Activated T-helper 1 cell treated with anti-CD3 and anti-CD28 coated beads, Interleukin-12 subunit alpha, Interleukin-12 subunit beta, Interleukin-2, Interleukin-4 antibody, amounts not matched to agents 30 ng/mL and 10 ng/mL and 1 ng/mL, durations not matched to agents 14 hours and 24 hours and 36 hours (primary cell): ENCODE data around the gene LAP3. TPM values are rescaled to one million over a fixed set of nuclear protein-coding genes. Genes with fewer than 3 reads are reported as not detected.
"Not testable (repeated sequence)": the region's sequence is repeated elsewhere in the genome, so short reads cannot be mapped to it uniquely, and the experiment has no call there.

ENCODE experiments used
- DNase-seq: peaks from one replicate; pipeline ENCODE4 v3.0.0; 2021; ENCODE audit warnings: low spot score
- H3K27ac Mint-ChIP-seq: one replicate; pipeline ENCODE4 v1.8.0; 2021; ENCODE audit warnings: mild to moderate bottlenecking, mixed read lengths
- H3K27me3 Mint-ChIP-seq: one replicate; pipeline ENCODE4 v1.8.0; 2022; ENCODE audit warnings: mild to moderate bottlenecking, moderate library complexity, mixed read lengths; ENCODE audit not compliant: insufficient read depth
- H3K36me3 Mint-ChIP-seq: one replicate; pipeline ENCODE4 v1.8.0; 2021; ENCODE audit warnings: low read depth, mixed read lengths
- H3K4me1 Mint-ChIP-seq: one replicate; pipeline ENCODE4 v1.8.0; 2021; ENCODE audit warnings: low read depth, mixed read lengths
- H3K4me3 Mint-ChIP-seq: one replicate; pipeline ENCODE4 v1.8.0; 2021; ENCODE audit warnings: mild to moderate bottlenecking, moderate library complexity, mixed read lengths
- H3K9me3 Mint-ChIP-seq: one replicate; pipeline ENCODE4 v1.8.0; 2021; ENCODE audit warnings: mixed read lengths
- intact Hi-C: fragments of 100-400 bp; cut with micrococcal nuclease; formaldehyde crosslinking; loops from one replicate; pipeline ENCODE4 v1.15.1; 2024
- total RNA-seq: library from RNA; stranded (reverse); gene quantifications from 2 replicates; pipeline ENCODE4 v1.2.3, GENCODE V29; 2022

Gene LAP3
- total RNA-seq, 1 donor from 2014 or later = 109 TPM

DNA sequence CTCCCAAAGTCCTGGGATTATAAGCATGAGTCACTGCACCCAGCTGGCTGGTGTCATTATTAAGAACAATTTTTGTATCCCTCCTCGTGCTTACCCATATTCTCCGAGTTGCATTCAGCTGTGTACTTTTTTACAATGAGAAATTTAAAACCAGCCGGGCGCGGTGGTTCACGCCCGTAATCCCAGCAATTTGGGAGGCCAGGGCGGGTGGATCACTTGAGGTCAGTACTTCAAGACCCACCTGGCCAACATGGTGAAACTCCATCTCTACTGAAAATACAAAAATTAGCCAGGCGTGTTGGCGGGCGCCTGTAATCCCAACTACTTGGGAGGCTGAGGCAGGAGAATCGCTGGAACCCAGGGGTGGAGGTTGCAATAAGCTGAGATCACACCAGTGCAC is 1.8 kb upstream of the LAP3 start:
- Mint-ChIP-seq H3K4me1 (peaks cover 22% of the 10 kb centered on the region), H3K36me3 (peaks cover 16% of the 10 kb centered on the region)
- H3K4me3 Mint-ChIP-seq, H3K27ac Mint-ChIP-seq, DNase-seq, H3K27me3 Mint-ChIP-seq, H3K9me3 Mint-ChIP-seq: not testable (repeated sequence)
- intact Hi-C loops = loop anchor here (5.0 kb wide), 1 partner anchor 1818 kb away; no protein-coding TSS in a partner anchor

DNA sequence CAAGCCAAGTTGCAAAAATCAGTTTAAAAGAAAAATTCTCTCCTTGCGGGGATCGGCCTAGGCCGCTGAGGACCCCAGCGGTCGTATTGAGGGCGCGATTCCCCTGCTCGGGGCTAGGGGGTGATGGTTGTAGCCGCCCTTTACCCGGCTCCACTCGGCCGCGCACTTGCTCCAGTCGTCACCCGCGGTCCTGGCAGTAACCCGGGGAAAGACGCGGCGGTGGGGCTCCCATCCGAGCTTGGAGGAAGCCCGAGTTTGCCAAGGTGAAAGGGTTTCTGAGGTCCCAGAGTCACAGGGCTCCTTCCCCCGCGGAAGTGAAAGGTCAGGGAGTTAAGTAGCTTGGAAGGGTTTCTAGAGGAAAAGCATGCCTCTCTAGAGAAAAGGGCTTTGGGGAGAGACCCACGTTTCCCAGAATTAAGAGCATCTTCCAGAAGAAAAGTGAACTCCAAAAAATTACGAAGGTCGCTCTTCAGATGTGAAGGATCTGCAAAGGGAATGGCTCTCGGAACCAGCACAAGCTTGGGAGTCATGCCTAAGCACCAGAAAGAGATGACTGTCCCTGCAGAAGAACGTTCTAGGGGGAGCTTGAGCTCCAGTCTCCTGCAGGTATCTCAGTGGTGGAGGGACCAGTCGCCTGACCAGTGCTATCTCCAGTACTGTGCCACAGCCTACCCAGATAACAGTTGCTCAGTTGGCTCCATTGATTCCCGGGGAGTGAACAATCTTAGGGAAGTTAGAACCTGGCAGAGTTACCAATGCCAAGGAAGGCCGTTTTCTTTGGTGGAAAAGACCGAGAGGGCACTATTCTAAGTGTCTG is 875 bp downstream of the LAP3 start:
- no peaks in the 10 kb centered on the region for H3K27me3 Mint-ChIP-seq
- H3K4me1 Mint-ChIP-seq = peaks cover 38% of the 10 kb centered on the region
- peak overlapping the region; percentile 93 for H3K4me3 Mint-ChIP-seq
- no peaks in the 10 kb centered on the region for H3K9me3 Mint-ChIP-seq
- H3K36me3 Mint-ChIP-seq = peaks cover 36% of the 10 kb centered on the region
- H3K27ac Mint-ChIP-seq = peak overlapping the region; percentile 94
- intact Hi-C loops = loop anchor here (1.0 to 5.0 kb wide), 8 partner anchors 29 to 1821 kb away; partner anchors contain the start of genes DCAF16, MED28, NCAPG and QDPR
- peak; percentile 3 for DNase-seq

DNA sequence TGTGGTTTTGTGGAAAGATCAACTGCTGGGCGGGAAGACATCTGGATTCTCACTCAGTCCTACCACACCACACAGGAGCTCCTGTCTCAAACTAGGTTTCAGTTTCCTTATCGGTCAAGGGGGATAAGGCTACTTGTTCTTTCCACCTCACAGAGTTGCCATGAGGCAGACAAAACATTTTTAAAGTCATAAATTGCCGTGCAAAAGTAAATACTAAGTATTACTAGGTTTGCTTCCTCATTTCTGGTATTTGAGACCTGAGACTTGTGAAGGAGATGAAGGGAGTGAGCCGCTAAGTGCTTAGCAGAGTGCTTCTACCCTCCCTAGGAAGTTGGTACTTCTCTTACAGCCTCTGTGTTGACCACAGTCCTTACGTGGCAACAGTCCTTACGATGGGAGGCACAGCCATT is 1.5 kb downstream of the LAP3 start:
- peaks cover 36% of the 10 kb centered on the region for H3K36me3 Mint-ChIP-seq
- peak overlapping the region; percentile 93 for H3K4me3 Mint-ChIP-seq
- intact Hi-C loops = loop anchor here (5.0 kb wide), 1 partner anchor 1821 kb away; no protein-coding TSS in a partner anchor
- no peaks in the 10 kb centered on the region for H3K27me3 Mint-ChIP-seq
- DNase-seq = peak; percentile 19
- peaks cover 38% of the 10 kb centered on the region for H3K4me1 Mint-ChIP-seq
- no peaks in the 10 kb centered on the region for H3K9me3 Mint-ChIP-seq
- H3K27ac Mint-ChIP-seq = peak overlapping the region; percentile 94

GRCh38 chr4:17580969-17581368 is 4.0 kb downstream of the LAP3 start:
- peaks cover 44% of the 10 kb centered on the region for H3K4me1 Mint-ChIP-seq
- DNase-seq = no peak
- no peaks in the 10 kb centered on the region for H3K27me3 Mint-ChIP-seq
- intact Hi-C loops = no loop called here
- H3K9me3 Mint-ChIP-seq = no peaks in the 10 kb centered on the region
- H3K4me3 Mint-ChIP-seq = peak overlapping the region; percentile 28
- no peak overlapping the region for H3K27ac Mint-ChIP-seq
- peaks cover 52% of the 10 kb centered on the region for H3K36me3 Mint-ChIP-seq

DNA sequence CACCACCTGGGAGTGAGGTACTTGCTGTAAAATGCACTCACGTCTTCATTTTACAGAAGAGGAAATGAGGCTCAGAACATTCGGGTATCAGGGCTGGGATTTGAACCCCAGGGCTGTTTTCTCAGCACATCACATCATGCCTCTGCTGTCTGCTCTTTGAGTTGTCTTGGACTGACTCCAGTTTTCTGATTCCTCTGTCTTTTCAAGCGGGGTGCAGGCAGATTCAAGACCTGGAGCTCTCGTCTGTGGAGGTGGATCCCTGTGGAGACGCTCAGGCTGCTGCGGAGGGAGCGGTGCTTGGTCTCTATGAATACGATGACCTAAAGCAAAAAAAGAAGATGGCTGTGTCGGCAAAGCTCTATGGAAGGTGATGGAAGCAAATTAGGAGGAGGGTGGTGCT is 6.3 kb downstream of the LAP3 start:
- Mint-ChIP-seq H3K27ac (no peak overlapping the region), H3K9me3 (no peaks in the 10 kb centered on the region), H3K27me3 (no peaks in the 10 kb centered on the region), H3K36me3 (peaks cover 67% of the 10 kb centered on the region), H3K4me3 (no peak overlapping the region), H3K4me1 (peaks cover 47% of the 10 kb centered on the region)
- DNase-seq = no peak
- intact Hi-C loops = no loop called here

DNA sequence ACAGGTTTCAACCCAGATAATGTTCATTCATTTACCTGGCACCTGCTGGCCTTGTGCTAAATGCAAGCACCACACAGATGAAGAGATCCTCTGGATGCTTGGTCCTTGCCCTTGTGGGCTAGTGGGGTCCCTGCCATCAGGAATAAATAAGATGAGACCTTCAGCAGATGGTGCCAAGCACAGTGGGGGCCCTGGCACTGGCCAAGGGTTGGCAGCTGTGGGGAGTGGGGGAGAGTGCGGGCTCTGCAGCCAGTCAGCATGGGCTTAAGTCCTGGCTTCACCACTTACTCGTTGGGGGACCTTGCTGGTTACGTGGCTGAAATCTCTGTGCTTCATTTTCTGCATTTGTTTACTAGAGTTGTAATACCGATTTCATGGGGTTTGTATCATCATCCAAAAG is 6.9 kb downstream of the LAP3 start:
- H3K9me3 Mint-ChIP-seq = no peaks in the 10 kb centered on the region
- H3K36me3 Mint-ChIP-seq = peaks cover 67% of the 10 kb centered on the region
- H3K4me1 Mint-ChIP-seq = peaks cover 41% of the 10 kb centered on the region
- H3K27me3 Mint-ChIP-seq = no peaks in the 10 kb centered on the region
- intact Hi-C loops = no loop called here
- no peak overlapping the region for H3K4me3 Mint-ChIP-seq
- DNase-seq = no peak
- no peak overlapping the region for H3K27ac Mint-ChIP-seq

DNA sequence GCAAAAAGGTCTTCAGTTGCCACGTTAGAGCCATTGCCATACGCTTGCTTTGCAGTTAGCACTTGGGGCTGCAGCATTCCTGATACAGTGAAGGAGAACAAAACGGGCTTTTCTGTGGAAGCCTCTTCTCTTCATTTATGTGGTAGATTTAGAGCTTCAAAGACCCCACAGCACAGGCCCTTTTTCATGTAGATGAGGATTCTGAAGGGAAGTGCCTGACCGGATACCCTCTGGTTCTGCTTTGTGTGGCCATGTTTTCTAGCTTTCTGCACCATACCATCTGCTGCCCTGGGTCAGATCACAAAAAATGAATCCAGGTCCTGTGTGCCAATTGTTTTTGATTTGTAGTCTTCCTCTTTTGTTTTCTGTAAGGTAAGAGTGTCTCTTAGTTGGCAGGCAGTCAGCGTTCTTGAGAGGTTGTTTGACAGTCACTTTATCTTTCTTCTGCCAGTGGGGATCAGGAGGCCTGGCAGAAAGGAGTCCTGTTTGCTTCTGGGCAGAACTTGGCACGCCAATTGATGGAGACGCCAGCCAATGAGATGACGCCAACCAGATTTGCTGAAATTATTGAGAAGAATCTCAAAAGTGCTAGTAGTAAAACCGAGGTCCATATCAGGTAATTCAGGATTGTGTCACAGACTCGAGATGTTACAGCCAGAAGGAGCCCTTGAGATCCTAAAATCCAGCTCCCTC is 7.7 kb downstream of the LAP3 start:
- Mint-ChIP-seq H3K36me3 (peaks cover 61% of the 10 kb centered on the region), H3K27me3 (no peaks in the 10 kb centered on the region), H3K4me1 (peaks cover 33% of the 10 kb centered on the region), H3K4me3 (no peak overlapping the region), H3K27ac (no peak overlapping the region), H3K9me3 (no peaks in the 10 kb centered on the region)
- no peak for DNase-seq
- intact Hi-C loops = no loop called here

DNA sequence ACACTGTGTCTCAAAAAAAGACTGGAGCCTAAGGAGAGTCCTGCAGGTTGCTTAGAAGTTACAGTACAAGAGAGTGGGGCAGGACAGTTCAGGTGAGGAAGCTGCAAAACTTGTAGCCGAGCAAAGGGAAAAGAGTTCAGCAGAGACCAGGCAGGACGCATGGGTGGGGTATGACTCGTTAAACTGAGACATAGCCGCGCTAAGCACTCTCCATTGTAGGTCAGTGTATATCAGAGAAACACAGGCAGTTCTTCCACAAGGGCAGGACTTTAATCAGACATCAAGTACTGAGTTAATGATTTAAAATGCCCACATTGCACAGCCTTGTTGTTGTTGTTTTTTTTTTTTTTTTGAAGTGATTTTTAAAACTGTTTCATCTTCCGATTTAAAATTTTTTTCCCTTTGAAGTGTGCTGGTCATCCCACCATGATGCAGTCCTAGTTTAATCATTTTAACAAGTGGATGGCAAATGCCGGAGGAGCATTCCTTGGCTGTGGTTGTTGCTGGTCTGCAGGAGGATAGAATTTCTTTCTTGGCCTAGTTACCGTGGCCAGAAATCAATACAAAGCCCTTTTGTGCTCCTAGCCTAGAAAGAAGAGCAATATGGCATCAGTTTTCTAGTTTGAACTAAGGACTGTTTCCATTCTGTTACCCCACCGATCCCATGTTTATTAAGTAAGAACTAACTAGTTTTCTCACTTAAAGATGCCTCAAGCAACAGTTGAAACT is 10.3 kb downstream of the LAP3 start:
- Mint-ChIP-seq H3K36me3 (peaks cover 48% of the 10 kb centered on the region), H3K9me3 (no peaks in the 10 kb centered on the region), H3K4me3 (no peak overlapping the region), H3K27ac (no peak overlapping the region), H3K27me3 (no peaks in the 10 kb centered on the region), H3K4me1 (peaks cover 18% of the 10 kb centered on the region)
- DNase-seq = no peak
- intact Hi-C loops = no loop called here

DNA sequence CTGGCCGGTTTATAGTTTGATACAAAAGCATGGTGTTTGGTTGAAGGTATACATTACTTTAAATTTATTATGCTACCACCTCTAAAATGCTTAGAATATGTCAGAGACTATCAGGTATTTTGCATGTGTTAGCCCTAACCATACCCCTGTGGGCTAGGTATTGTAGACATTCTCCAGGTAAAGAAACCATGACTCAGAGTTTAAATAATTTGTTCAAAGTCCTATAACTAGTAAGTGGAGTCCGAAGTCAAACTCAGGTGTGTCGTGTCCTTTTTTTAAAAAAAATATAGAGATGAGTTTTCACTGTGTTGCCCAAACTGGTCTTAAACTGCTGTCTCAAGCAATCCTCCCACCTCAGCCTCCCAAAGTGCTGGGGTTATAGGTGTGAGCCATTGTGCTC is 12.4 kb downstream of the LAP3 start:
- peaks cover 53% of the 10 kb centered on the region for H3K36me3 Mint-ChIP-seq
- H3K4me3 Mint-ChIP-seq = no peak overlapping the region
- H3K27me3 Mint-ChIP-seq = no peaks in the 10 kb centered on the region
- no peaks in the 10 kb centered on the region for H3K9me3 Mint-ChIP-seq
- no peak for DNase-seq
- H3K4me1 Mint-ChIP-seq = peaks cover 31% of the 10 kb centered on the region
- intact Hi-C loops = no loop called here
- H3K27ac Mint-ChIP-seq = no peak overlapping the region

- peaks cover 17% of the 10 kb centered on the region for H3K4me1 Mint-ChIP-seq
- no peak for DNase-seq
- H3K27me3 Mint-ChIP-seq = no peaks in the 10 kb centered on the region
- H3K36me3 Mint-ChIP-seq = peaks cover 58% of the 10 kb centered on the region
- H3K27ac Mint-ChIP-seq = no peak overlapping the region
- no peak overlapping the region for H3K4me3 Mint-ChIP-seq
- intact Hi-C loops = no loop called here
- no peaks in the 10 kb centered on the region for H3K9me3 Mint-ChIP-seq
Observed at GRCh38 chr4:17595471-17596005, 18.5 kb downstream of the LAP3 start.

- no peak overlapping the region for H3K4me3 Mint-ChIP-seq
- no peaks in the 10 kb centered on the region for H3K27me3 Mint-ChIP-seq
- peaks cover 10% of the 10 kb centered on the region for H3K4me1 Mint-ChIP-seq
- peaks cover 51% of the 10 kb centered on the region for H3K36me3 Mint-ChIP-seq
- no peak for DNase-seq
- H3K9me3 Mint-ChIP-seq = no peaks in the 10 kb centered on the region
- intact Hi-C loops = no loop called here
- H3K27ac Mint-ChIP-seq = no peak overlapping the region
Observed at GRCh38 chr4:17597517-17597916, 20.5 kb downstream of the LAP3 start.

GRCh38 chr4:17599826-17600225 is 22.8 kb downstream of the LAP3 start:
- peaks cover 41% of the 10 kb centered on the region for H3K36me3 Mint-ChIP-seq
- no peak overlapping the region for H3K4me3 Mint-ChIP-seq
- no peaks in the 10 kb centered on the region for H3K4me1 Mint-ChIP-seq
- H3K27ac Mint-ChIP-seq = no peak overlapping the region
- no peaks in the 10 kb centered on the region for H3K9me3 Mint-ChIP-seq
- intact Hi-C loops = no loop called here
- no peaks in the 10 kb centered on the region for H3K27me3 Mint-ChIP-seq
- no peak for DNase-seq
